WTC11 (cell line): ENCODE measurements around the gene SSU72. TPM values are rescaled to one million over a fixed set of nuclear protein-coding genes. Genes with fewer than 3 reads are reported as not detected.

Experiments used
- ATAC-seq: fragments of 200-7000 bp; cut with Tn5 transposase; 2 replicates; pipeline ENCODE4 v1.10.0; 2021; ENCODE audit warnings: mild to moderate bottlenecking, moderate library complexity
- CTCF ChIA-PET: fragments of 300-600 bp; sonication (Branson Sonifier 250); formaldehyde crosslinking; loops from one replicate; lab custom pipeline; 2021; ENCODE audit warnings: antibody characterized with exemption; lab: Charles Lee
- POLR2A ChIA-PET: fragments of 350-600 bp; sonication (Branson Sonifier 250); formaldehyde crosslinking; loops from one replicate; lab custom pipeline; 2021; ENCODE audit warnings: antibody characterized with exemption; lab: Charles Lee
- DNase-seq: peaks from one replicate; pipeline ENCODE4 v3.0.0; 2021; ENCODE audit warnings: low spot score
- H3K27ac Mint-ChIP-seq: 2 replicates; pipeline ENCODE4 v1.8.0; 2021; ENCODE audit warnings: mixed read lengths
- H3K27me3 Mint-ChIP-seq: 2 replicates; pipeline ENCODE4 v1.8.0; 2021; ENCODE audit warnings: low read depth, mild to moderate bottlenecking, moderate library complexity, mixed read lengths
- H3K36me3 Mint-ChIP-seq: 2 replicates; pipeline ENCODE4 v1.8.0; 2021; ENCODE audit warnings: mixed read lengths
- H3K4me1 Mint-ChIP-seq: 2 replicates; pipeline ENCODE4 v1.8.0; 2022; ENCODE audit warnings: mixed read lengths
- H3K4me3 Mint-ChIP-seq: 2 replicates; pipeline ENCODE4 v1.8.0; 2021; ENCODE audit warnings: mild to moderate bottlenecking, moderate library complexity, mixed read lengths
- H3K9me3 Mint-ChIP-seq: 2 replicates; pipeline ENCODE4 v1.8.0; 2021; ENCODE audit warnings: mixed read lengths
- AFF4 ChIP-seq: sonication (generic); formaldehyde crosslinking; IDR thresholded peaks from 2 replicates; pipeline ENCODE4 v1.8.1; 2023; ENCODE audit warnings: mild to moderate bottlenecking, missing genetic modification reagents, borderline replicate concordance
- AR ChIP-seq: fragments of 250-450 bp; sonication (Bioruptor Pico); IDR thresholded peaks from 2 replicates; pipeline ENCODE4 v1.9.0; 2021; ENCODE audit warnings: mild to moderate bottlenecking
- ARID4B ChIP-seq: sonication (generic); formaldehyde crosslinking; IDR thresholded peaks from 2 replicates; pipeline ENCODE4 v1.8.0; 2023; ENCODE audit warnings: missing genetic modification reagents, mild to moderate bottlenecking, borderline replicate concordance
- CTCF ChIP-seq: fragments of 200-600 bp; IDR thresholded peaks from 2 replicates; pipeline ENCODE4 v1.8.0; 2022; ENCODE audit warnings: antibody characterized with exemption
- ETV6 ChIP-seq: sonication (generic); formaldehyde crosslinking; IDR thresholded peaks from 2 replicates; pipeline ENCODE4 v1.8.1; 2022; ENCODE audit warnings: mild to moderate bottlenecking, missing genetic modification reagents
- FOXK1 ChIP-seq: sonication (generic); formaldehyde crosslinking; IDR thresholded peaks from 2 replicates; pipeline ENCODE4 v1.8.0; 2022; ENCODE audit warnings: mild to moderate bottlenecking, moderate library complexity, missing genetic modification reagents
- GABPB1 ChIP-seq: sonication (generic); formaldehyde crosslinking; IDR thresholded peaks from 2 replicates; pipeline ENCODE4 v1.8.1; 2023; ENCODE audit warnings: mild to moderate bottlenecking, missing genetic modification reagents
- IRF2 ChIP-seq: sonication (generic); formaldehyde crosslinking; IDR thresholded peaks from 2 replicates; pipeline ENCODE4 v1.8.0; 2022; ENCODE audit warnings: low read depth, missing genetic modification reagents, borderline replicate concordance
- NR2C2 ChIP-seq: sonication (generic); formaldehyde crosslinking; IDR thresholded peaks from 2 replicates; pipeline ENCODE4 v1.8.0; 2022; ENCODE audit warnings: mild to moderate bottlenecking, missing genetic modification reagents
- RORB ChIP-seq: fragments of 250-450 bp; sonication (Bioruptor Pico); IDR thresholded peaks from 2 replicates; pipeline ENCODE4 v1.9.0; 2021; ENCODE audit warnings: mild to moderate bottlenecking
- STAT6 ChIP-seq: sonication (generic); formaldehyde crosslinking; conservative IDR thresholded peaks from 2 replicates; pipeline ENCODE4 v1.8.1; 2023; ENCODE audit warnings: mild to moderate bottlenecking, low read depth, missing genetic modification reagents, moderate library complexity
- TEAD1 ChIP-seq: sonication (generic); formaldehyde crosslinking; IDR thresholded peaks from 2 replicates; pipeline ENCODE4 v1.8.0; 2022; ENCODE audit warnings: mild to moderate bottlenecking, missing genetic modification reagents
- ZNF219 ChIP-seq: sonication (generic); formaldehyde crosslinking; IDR thresholded peaks from 2 replicates; pipeline ENCODE4 v1.8.0; 2023; ENCODE audit warnings: missing genetic modification reagents, mild to moderate bottlenecking, borderline replicate concordance
- ZNF425 ChIP-seq: fragments of 250-450 bp; sonication (Bioruptor Pico); conservative IDR thresholded peaks from 2 replicates; pipeline ENCODE4 v1.9.0; 2021; ENCODE audit warnings: mild to moderate bottlenecking
- ZNF671 ChIP-seq: fragments of 250-450 bp; sonication (Bioruptor Pico); IDR thresholded peaks from 2 replicates; pipeline ENCODE4 v1.8.0; 2021; ENCODE audit warnings: mild to moderate bottlenecking
- total RNA-seq: library from RNA; stranded (reverse); gene quantifications from 3 replicates; pipeline ENCODE4 v1.2.3, GENCODE V29; 2021

SSU72 gene
- total RNA-seq, 1 experiment from 2014 or later, result 158 TPM

GRCh38 chr1:1574721-1575537 lies at the start of gene SSU72 (continued):
- TF ChIP-seq AR (CRISPR knock-in tag), result no peak

GRCh38 chr1:1623631-1624442 lies 49.2 kb upstream of the SSU72 start:
- POLR2A ChIA-PET, result interaction anchor here (0.6 kb wide), 1 partner anchor 108 kb away, joined by 3 read pairs; no protein-coding TSS in a partner anchor

More at GRCh38 chr1:1623631-1624442, 49.2 kb upstream of the SSU72 start:
- DNase-seq, result no peak
- Mint-ChIP-seq H3K36me3 (no peaks in the 10 kb centered on the region), H3K9me3 (no peaks in the 10 kb centered on the region), H3K4me3 (no peak overlapping the region), H3K27me3 (no peaks in the 10 kb centered on the region), H3K4me1 (no peaks in the 10 kb centered on the region), H3K27ac (no peak overlapping the region)
- TF ChIP-seq ZNF425, result no peak
- no peak for TF ChIP-seq STAT6 (CRISPR knock-in tag)
- no peak for TF ChIP-seq TEAD1
- TF ChIP-seq IRF2 (CRISPR knock-in tag), result no peak
- TF ChIP-seq ARID4B (CRISPR knock-in tag), result no peak
- no peak for TF ChIP-seq RORB
- TF ChIP-seq CTCF, result no peak
- no peak for TF ChIP-seq ETV6
- TF ChIP-seq GABPB1 (CRISPR knock-in tag), result no peak
- TF ChIP-seq FOXK1, result no peak
- TF ChIP-seq NR2C2 (CRISPR knock-in tag), result no peak
- no peak for TF ChIP-seq ZNF219 (CRISPR knock-in tag)
- TF ChIP-seq AFF4 (CRISPR knock-in tag), result no peak
- no peak for TF ChIP-seq ZNF671
- CTCF ChIA-PET, result no interaction called here
- ATAC-seq, result no peak
